Liver (tissue), 3 donors: Measurements from ENCODE around the gene DERL2.

Source experiments
- ATF3 ChIP-seq: IDR thresholded peaks from 2 replicates; pipeline ENCODE4 v1.6.1; 2016; ENCODE audit warnings: antibody characterized with exemption
- CTCF ChIP-seq: fragments of 150-350 bp; IDR thresholded peaks from 2 replicates; pipeline ENCODE4 v1.5.1; 2017; ENCODE audit warnings: improper control_type of control experiment, low read depth, low read length; ENCODE audit not compliant: missing input control
- EGR1 ChIP-seq, 2 donors: IDR thresholded peaks; 2 replicates each; pipeline ENCODE4 v1.6.1; 2016 to 2018; ENCODE audit warnings: antibody characterized with exemption in 2 of 2, low read depth in 2 of 2
- FOXA1 ChIP-seq: IDR thresholded peaks from 2 replicates; pipeline ENCODE4 v1.6.1; 2016; ENCODE audit warnings: antibody characterized with exemption
- GABPA ChIP-seq, 2 donors: IDR thresholded peaks in 1 of 2; conservative IDR thresholded peaks in 1 of 2; 2 replicates each; pipeline ENCODE4 v1.6.1; 2016; ENCODE audit warnings: antibody characterized with exemption in 2 of 2, mild to moderate bottlenecking in 1 of 2, moderate library complexity in 1 of 2
- MAX ChIP-seq: IDR thresholded peaks from 2 replicates; pipeline ENCODE4 v1.6.1; 2016; ENCODE audit warnings: antibody characterized with exemption
- REST ChIP-seq: IDR thresholded peaks from 2 replicates; pipeline ENCODE4 v1.6.1; 2016; ENCODE audit warnings: antibody characterized with exemption, mild to moderate bottlenecking
- SP1 ChIP-seq: IDR thresholded peaks from 2 replicates; pipeline ENCODE4 v1.6.1; 2018; ENCODE audit warnings: antibody characterized with exemption, mild to moderate bottlenecking
- TAF1 ChIP-seq: conservative IDR thresholded peaks from 2 replicates; pipeline ENCODE4 v1.6.1; 2016; ENCODE audit warnings: antibody characterized with exemption, mild to moderate bottlenecking
- YY1 ChIP-seq: IDR thresholded peaks from 2 replicates; pipeline ENCODE4 v1.6.1; 2016; ENCODE audit warnings: antibody characterized with exemption, mild to moderate bottlenecking
- ZBTB33 ChIP-seq: IDR thresholded peaks from 2 replicates; pipeline ENCODE4 v1.6.1; 2016; ENCODE audit warnings: antibody characterized with exemption
- donor health status: healthy.
- donor health status: healthy.

- TF ChIP-seq EGR1 (IDR thresholded peaks at IDR 0.05; ENCODE audit: low read depth in 2 of 2), result no peak
- no peak for TF ChIP-seq SP1
- no peak for TF ChIP-seq ZBTB33
- TF ChIP-seq CTCF, result no peak
- TF ChIP-seq ATF3, result no peak
- no peak for TF ChIP-seq TAF1
- no peak for TF ChIP-seq YY1
- no peak for TF ChIP-seq FOXA1
- no peak for TF ChIP-seq REST
- TF ChIP-seq GABPA (IDR thresholded peaks at IDR 0.05 in 1 of 2, conservative IDR thresholded peaks at IDR 0.05 in 1 of 2), result no peak
- TF ChIP-seq MAX, result no peak
Measured at GRCh38 chr17:5510771-5511170, 24.8 kb upstream of the DERL2 start.
